SK-N-SH (cell line): ENCODE measurements around the gene CLEC18A.

Source experiments
- CHD2 ChIP-seq: fragments of 150-350 bp; IDR thresholded peaks from 2 replicates; pipeline ENCODE4 v1.6.1; 2018; ENCODE audit warnings: low read length; ENCODE audit not compliant: partially characterized antibody
- CTCF ChIP-seq: fragments of 200-600 bp; sonication (generic); IDR thresholded peaks from 2 replicates; pipeline ENCODE4 v1.6.1; 2017; ENCODE audit warnings: antibody characterized with exemption, mild to moderate bottlenecking, moderate library complexity
- EZH2phosphoT487 ChIP-seq: fragments of 200-600 bp; sonication (generic); IDR thresholded peaks from 2 replicates; pipeline ENCODE4 v1.6.1; 2017; ENCODE audit warnings: low read depth, mixed run types, mild to moderate bottlenecking, antibody characterized with exemption, moderate library complexity, borderline replicate concordance
- JUND ChIP-seq: IDR thresholded peaks from 2 replicates; pipeline ENCODE4 v1.4.0; 2012
- RXRA ChIP-seq: IDR thresholded peaks from 2 replicates; pipeline ENCODE4 v1.4.0; 2012; ENCODE audit warnings: low read depth, mild to moderate bottlenecking, borderline replicate concordance
- SIN3A ChIP-seq: IDR thresholded peaks from 2 replicates; pipeline ENCODE4 v1.6.1; 2012; ENCODE audit warnings: low read depth, mild to moderate bottlenecking, low read length, moderate library complexity, borderline replicate concordance
- SMC3 ChIP-seq: IDR thresholded peaks from 2 replicates; pipeline ENCODE4 v1.6.1; 2012; ENCODE audit warnings: low read depth, low read length, improper control_type of control experiment

GRCh38 chr16:69906838-69907401 is 44.2 kb upstream of the CLEC18A start:
- no peak for TF ChIP-seq SIN3A
- no peak for TF ChIP-seq CTCF
- no peak for TF ChIP-seq EZH2phosphoT487
- TF ChIP-seq CHD2, result no peak
- TF ChIP-seq JUND, result no peak
- TF ChIP-seq SMC3, result no peak
- no peak for TF ChIP-seq RXRA
